ENCODE measurements around the gene KCNIP3.

DNA sequence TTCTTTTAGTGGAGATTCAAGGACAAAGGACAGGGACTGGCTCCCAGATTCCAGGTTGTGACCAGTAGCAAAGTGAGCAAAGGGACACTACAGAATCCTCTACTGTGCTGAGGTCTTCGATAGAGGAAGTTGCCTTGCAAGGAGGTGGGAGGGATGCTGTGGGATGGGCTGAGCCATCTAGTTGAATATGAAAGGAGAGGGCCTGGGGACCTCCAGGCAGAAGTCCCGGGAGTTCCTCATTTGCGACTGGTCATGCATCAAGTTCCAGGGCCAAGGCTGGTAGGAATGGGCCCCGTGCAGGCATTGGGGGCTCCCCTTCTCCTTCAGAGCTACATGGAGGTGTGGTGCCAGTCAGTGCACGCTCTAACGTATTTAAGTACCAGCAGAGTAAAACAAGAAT is 35.5 kb upstream of the KCNIP3 start:
- TF ChIP-seq ELF4 (IDR thresholded peaks at IDR 0.05), result no peak
- TF ChIP-seq HDGF (IDR thresholded peaks at IDR 0.05; ENCODE audit: borderline replicate concordance), result no peak
- TF ChIP-seq TARDBP (IDR thresholded peaks at IDR 0.05), result no peak
